HG03025 (cell line): Measurements from ENCODE around the gene HEMGN.

Source experiments
- ATAC-seq: cut with Tn5 transposase; IDR thresholded peaks from one replicate; pipeline ENCODE4 v1.9.1; 2021; ENCODE audit warnings: mild to moderate bottlenecking, moderate library complexity; ENCODE audit not compliant: unreplicated experiment, low FRiP score

The HEMGN gene

DNA sequence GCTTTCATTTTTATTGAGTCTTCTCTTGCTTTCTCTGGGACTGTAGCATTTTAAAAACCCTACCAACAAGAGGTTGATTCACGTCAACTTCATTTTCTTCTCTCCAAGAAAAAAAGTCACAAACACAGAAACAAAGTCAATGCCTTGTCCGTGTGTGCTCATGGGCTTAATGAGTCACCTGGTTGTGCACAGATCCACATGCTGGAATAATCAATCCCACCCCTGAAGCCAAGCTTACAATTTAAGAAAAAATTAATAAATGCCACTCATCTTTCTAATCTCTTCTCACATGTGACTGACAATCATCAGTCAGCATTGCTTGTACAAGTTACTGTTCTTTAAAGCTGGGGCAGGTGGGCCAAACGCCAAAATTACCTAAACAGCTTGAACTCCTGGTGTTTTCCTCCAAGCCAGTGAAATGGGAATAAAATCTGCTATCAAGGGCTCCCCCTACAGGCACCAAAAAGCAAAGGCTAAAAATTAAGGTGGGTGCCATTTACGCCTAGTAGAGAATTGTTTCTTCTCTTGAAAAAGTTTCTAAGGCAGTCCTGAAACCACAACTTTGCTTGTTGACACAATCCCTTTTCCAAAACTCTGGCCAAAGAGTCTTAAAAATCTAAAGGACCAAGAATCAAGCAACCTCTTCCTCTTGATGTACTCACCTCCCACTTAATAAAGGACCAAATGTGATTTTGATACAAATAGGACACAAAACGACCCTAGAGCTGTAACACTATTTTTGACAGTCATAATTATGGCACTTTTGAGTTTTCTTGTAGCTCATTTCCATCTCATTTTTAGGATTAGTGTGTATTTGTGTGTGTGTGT is 37.0 kb downstream of the HEMGN start:
- ATAC-seq: no peak

DNA sequence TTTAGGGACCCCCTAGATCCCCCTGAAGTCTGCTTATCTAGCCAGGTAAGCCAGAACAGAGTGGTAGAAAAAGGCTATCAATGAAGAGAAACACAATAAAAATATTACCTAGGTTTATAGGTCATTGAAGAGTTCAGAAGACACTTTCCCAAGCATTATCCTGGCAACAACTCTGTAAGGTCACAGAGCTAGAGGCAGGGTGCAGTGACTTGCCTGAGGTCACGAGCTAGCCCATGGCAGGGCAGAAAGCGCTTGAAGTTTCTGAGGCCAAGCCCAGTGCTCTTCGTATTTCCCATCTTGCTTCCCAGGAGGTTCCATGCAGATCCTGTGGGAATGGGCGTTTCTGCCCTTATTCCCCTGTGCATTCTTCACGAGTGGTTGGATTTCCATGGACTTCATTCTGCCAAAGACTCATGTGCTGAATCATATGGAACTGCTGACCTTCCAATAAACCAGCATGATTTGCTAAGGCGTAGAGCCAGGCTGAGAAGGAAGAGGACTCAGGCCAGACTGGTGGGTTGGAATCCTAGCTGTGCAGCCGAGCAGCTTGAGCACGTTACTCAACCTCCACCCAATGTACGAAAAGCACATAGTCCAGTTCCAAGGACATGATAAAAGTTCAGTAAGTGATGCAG is 37.8 kb downstream of the HEMGN start:
- ATAC-seq: no peak

DNA sequence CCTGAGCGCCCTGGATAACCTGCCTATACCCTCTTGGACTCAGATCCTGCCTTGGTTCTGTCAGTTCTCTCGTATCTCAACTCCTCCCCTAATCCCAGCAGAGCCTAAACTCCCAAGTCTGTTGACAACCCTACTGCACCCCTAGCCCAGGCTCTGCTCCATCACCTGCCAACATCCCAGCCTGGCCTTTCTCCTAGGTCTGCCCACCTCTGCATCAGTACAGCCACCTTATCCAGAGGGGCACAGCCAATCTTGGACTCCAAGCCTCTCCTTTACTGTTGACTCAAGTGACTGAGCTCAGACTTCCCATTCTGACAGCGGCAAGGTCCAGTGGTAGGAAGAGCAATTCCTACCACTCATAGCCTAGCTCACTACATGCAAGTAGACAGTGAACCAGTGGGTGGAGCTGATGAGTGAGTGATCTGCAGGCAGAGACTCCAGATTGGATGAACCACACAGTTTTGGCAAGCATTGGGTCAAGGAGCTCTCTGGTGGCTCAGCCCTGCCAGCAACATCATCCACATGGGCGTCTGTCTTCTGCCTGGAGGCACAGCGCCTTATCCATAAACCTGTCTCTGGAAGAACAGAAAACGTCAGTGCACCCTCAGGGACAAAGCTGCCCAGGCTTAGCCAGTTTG is 42.2 kb downstream of the HEMGN start:
- no peak for ATAC-seq

DNA sequence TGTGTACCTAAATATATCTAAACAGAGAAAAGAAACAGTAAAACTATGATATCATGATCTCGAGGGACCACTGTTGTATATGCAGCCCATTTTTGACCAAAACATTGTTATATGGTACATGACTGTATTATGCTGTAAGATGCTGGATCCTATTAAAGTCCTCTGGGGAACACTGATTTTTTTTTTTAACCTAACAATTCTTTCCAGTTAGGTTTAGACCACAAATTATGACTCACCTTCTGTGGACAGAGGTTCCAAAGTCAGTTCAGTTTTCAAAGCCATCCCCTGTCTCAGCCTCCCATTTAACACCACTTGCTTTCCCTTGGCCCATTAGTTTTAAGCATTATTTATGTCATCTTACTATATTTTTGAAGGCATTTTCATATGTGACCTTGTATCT is 42.8 kb downstream of the HEMGN start:
- no peak for ATAC-seq

DNA sequence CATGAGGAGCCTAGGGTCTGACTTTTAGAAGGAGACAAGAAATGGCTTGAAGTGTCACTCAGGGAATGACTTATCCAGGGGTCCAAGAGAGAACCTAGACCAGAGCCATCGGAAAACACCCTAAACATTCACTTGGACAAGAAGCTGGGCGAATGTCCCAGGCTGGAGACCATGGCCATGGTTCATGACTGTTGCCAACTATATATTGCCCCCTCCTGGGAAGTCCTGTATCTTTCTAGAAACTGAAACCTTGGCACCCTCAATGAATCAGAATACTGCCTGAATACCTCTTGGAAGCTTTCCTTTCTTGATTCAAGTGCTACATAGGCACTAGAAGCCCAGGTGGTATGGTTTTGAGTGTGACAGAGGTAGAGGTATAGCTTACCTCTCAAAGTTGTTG is 45.6 kb downstream of the HEMGN start:
- ATAC-seq: no peak

DNA sequence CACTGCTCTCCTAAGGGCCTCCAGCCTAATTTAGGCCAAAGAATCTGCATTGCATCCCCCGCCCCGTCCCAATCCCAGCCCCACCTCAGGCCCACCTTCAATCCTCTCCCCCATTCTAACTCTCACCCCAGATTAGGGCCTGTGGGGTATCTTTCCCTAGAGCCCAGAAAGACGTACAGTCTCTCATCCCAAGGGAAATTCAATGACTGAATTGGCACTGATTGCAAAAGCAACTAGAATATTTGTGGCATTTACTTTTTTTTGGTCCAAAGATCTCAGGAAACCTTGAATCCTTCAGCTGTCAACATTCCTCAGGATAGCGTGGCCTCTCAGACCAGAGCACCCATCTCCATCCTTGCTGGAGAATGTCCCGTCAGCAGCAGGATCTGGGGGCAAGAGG is 46.2 kb downstream of the HEMGN start:
- ATAC-seq: no peak

DNA sequence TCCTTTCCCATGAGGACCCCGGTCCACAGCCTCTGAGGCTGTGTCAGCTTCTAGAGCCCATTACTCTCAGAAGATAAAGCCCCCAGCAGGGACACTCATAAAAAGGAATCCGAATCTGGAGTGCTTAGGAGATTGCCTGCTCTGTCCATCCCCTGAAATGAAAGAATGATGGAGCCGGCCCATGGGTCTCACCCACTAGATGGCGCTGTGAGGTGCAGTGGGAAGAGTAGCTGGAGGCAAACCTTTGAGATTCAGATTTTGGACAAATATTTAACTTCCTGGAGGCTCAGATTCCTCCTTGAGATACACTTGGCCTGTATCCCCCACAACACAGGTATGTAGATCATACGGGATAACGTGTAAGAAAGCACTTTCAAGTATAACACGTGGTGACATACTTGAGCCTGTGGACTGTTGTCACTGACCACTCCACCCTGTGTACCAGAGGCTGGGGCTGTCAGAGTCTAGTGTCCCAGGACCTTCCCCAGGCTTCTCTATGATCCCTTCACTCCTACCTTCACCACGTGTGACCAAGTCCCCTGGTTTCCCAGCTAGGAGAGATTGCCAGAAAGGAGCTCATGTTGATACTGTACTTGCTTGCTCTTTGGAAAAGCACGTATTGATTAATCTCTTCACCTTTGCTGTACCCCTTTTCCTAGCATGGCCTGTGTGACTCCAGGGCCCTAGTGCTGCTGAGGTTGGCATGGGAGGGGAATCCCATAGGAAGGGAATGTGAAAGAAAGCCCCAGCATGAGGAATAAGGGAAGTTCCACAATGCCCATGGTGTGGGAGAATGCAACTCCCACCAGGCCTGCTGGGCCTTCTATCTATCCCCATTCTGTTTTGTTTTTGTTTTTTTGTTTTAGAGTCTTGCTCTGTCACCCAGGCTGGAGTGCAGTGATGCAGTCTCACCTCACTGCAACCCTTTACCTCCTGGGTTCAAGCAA is 47.8 kb downstream of the HEMGN start:
- no peak for ATAC-seq

DNA sequence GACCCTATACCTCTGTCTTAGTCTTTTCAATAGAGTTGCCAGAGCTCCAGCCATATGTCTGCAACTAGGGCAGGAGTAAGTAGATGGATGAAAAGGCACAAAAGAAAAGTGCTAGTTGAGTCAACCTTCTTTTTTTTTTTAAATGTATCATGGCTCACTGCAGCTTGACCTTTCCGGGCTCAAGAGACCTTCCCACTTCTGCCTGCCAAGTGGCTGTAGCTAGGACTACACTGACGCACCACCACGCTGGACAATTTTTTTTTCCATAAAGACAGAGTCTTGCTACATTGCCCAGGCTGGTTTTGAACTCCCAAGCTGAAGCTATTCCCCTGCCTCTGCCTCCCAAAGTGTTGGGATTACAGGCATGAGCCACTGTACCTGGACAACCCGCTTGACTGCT is 57.6 kb downstream of the HEMGN start:
- ATAC-seq: no peak
